Muscle of arm (tissue), 12 donors: ENCODE results near the gene ALDH2. TPM values are rescaled to one million over a fixed set of nuclear protein-coding genes. Genes with fewer than 3 reads are reported as not detected.

Experiments
- polyA plus RNA-seq, 12 donors: library from polyadenylated mRNA; unstranded; fragments of 120-200 nt; gene quantifications; one replicate each; pipeline ENCODE4 v1.2.1, GENCODE V29; 2013; ENCODE audit not compliant: insufficient read length in 12 of 12

ALDH2 gene
- polyA plus RNA-seq, 12 donors, result 23.1 to 53.9 (median 34.5) TPM; not detected in 1

Other genes with a start within 250 kb of the ALDH2 start
- gene ATXN2, start 167.6 kb upstream of the ALDH2 start, polyA plus RNA-seq, result 10 to 100 TPM in 11 of 12 donors, not detected in 1; 38.6 to 93.3 (median 53.1) TPM
- 10 to 100 TPM in 11 of 12 donors, not detected in 1; 12.8 to 21.0 (median 14.0) TPM for gene BRAP, start 81.0 kb upstream of the ALDH2 start, polyA plus RNA-seq
- gene ACAD10, start 80.9 kb upstream of the ALDH2 start, polyA plus RNA-seq, result 10 to 100 TPM in 11 of 12 donors, not detected in 1; 12.7 to 37.3 (median 18.7) TPM
- gene MAPKAPK5, start 75.3 kb downstream of the ALDH2 start, polyA plus RNA-seq, result 10 to 100 TPM; 30.2 to 39.3 (median 32.7) TPM
- 10 to 100 TPM in 9 of 12 donors, 1 to 10 TPM in 2, not detected in 1; 9.5 to 17.7 (median 12.9) TPM for gene TMEM116, start 246.2 kb downstream of the ALDH2 start, polyA plus RNA-seq
- gene ERP29, start 246.5 kb downstream of the ALDH2 start, polyA plus RNA-seq, result 100 to 1,000 TPM in 1 of 12 donors, 10 to 100 TPM in 10, not detected in 1; 61.6 to 105 (median 67.6) TPM